Activated T-helper 1 cell treated with Interleukin-2 at 50 U/mL for 16 hours (primary cell): Measurements from ENCODE around the gene HEXD.
A peak's percentile ranks its signal among the peaks of the same experiment; 100 is the strongest.
"Not testable (repeated sequence)": the region's sequence is repeated elsewhere in the genome, so short reads cannot be mapped to it uniquely, and the experiment has no call there.

Experiments
- DNase-seq: peaks from one replicate; pipeline ENCODE4 v3.0.0-alpha.2; 2020; ENCODE audit warnings: low read depth

HEXD gene

GRCh38 chr17:82396601-82397435 is 21.3 kb upstream of the HEXD start:
- no peak for DNase-seq

GRCh38 chr17:82397449-82398335 is 20.5 kb upstream of the HEXD start:
- no peak for DNase-seq

- no peak for DNase-seq
Observed at GRCh38 chr17:82399041-82399441, 19.1 kb upstream of the HEXD start.

GRCh38 chr17:82399601-82400101 is 18.5 kb upstream of the HEXD start:
- DNase-seq, result no peak

DNA sequence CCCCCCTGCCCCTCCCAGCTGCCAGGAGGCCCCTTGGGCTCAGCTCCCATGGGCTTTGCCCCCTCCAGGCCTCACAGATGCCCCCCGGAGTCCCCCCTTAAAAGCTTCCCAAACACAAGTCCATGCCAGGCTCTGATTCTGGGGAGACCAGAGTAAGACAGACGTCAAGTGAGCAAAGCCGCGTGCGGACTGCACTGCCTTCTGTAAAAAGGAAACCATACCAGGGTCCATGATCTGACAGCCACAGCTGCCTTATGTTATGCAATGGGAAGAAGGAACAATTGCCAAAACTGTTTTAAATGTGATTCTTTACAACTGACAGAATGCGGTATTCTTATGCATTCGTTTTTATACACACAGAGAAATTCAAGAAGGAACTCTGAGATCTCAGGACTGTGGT is 17.9 kb upstream of the HEXD start:
- DNase-seq, result no peak

- peak; percentile 26 for DNase-seq
Observed at GRCh38 chr17:82400830-82401229, 17.3 kb upstream of the HEXD start.

DNA sequence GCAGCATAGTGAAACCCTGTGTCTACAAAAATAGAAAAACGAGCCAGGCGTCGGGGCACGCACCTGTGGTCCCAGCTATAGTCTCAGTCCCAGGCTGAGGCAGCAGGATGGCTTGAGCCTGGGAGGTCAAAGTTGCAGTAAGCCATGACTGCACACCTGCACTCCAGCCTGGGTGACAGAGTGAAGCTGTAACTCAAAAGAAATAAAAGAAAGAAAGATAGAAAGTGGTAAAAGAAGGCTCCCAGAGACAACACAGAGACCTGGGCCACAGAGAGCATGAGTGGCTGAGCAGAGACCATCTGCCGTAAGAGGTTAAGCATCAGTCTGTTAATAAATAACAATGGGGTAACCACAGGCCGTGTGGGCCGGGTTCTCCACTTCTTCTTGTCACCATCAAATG is 15.3 kb upstream of the HEXD start:
- no peak for DNase-seq

- DNase-seq, result no peak
Observed at GRCh38 chr17:82403662-82404660, 14.2 kb upstream of the HEXD start.

- DNase-seq, result no peak
Observed at GRCh38 chr17:82405051-82405450, 13.1 kb upstream of the HEXD start.

DNA sequence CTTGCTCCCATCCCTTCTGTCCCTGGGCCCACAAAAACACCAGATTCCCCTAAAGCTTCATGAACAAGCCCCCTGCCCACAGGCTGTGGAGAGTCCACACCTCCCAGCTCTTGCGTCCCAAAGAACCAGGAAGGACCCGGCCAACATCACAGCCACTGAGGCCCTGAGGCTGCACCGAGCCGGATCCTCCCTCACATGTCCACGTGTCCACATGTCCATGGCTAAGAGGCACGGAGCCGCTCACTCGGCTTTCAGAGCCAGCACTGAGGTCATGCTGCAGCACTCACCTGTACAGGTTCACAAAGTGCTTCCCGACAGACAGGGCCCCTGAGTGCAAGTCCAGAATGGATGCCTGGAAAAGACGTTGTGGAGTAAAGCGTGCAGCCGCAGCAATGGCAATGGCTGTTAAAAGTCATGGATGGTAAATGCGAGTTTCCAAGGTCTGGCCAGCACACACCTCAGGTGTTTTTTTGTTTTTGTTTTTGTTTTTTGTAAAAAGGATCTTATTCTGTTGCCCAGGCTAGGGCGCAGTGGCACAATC is 11.9 kb upstream of the HEXD start:
- DNase-seq, result no peak

DNA sequence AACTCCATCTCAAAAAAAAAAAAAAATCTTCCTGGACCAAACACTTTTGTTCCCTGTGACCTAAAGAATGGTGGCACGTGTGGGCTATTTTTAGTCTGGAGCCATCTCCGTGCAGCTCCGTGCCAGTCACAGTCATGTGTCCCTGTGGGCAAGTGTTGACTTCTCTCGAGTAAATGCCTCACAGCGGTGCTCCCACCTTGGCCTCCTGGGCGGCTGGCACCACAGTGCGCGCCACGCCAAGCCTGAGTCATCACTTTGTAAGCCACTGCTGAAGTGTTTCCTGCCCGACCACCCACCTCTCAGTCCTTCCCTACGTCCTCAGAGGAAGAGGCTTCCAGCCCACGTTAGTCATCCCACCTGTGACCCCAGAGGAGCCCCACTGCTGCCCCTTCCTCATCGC is 10.9 kb upstream of the HEXD start:
- DNase-seq, result no peak

DNA sequence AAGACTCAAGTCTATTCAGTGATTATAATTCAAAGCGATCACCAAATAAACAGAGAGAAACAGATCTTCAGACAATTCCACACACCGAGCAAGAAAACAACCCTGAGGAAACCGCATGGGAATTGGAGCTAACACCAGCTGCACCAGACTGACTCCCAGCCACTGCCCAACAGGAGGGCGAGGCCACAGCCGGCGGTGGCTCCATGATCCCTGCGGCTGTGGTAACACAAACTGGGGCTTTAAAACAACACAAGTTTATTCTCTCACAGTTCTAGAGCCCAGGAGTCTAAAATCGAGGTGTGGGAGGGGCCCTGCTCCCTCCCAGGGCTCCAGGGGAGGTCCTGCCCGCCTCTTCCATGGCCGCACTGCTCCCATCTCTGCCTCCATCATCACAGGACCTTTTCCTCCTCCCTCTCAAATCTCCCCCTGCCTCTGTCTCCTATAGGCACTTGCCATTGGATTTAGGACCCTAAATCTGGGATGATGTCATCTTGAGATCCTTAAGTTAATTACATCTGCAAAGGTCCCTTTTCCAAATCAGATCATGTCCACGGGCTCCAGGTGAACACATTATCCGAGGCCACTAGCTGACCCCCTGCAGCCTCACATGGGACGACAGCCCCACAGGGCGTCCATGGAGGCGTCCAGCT is 9.7 kb upstream of the HEXD start:
- DNase-seq, result no peak

DNA sequence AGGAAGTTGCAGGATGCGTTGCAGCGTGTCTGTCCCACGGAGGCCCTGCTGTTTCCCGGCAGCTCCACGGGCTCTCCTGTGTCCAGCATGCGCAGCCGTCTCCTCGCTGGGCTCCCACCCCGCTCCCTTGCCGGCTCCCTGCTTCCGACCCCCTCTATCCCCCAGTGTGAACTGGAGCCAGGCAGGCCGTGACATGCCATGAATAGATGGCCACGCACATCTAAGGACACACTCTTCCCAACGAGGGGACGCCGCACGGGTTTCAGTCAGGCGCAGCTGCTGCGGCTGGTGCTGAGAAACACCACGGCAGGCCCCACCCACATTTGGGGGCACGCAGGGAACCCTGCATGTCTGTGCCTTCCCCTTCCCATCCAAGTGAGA is 9.2 kb upstream of the HEXD start:
- no peak for DNase-seq

DNA sequence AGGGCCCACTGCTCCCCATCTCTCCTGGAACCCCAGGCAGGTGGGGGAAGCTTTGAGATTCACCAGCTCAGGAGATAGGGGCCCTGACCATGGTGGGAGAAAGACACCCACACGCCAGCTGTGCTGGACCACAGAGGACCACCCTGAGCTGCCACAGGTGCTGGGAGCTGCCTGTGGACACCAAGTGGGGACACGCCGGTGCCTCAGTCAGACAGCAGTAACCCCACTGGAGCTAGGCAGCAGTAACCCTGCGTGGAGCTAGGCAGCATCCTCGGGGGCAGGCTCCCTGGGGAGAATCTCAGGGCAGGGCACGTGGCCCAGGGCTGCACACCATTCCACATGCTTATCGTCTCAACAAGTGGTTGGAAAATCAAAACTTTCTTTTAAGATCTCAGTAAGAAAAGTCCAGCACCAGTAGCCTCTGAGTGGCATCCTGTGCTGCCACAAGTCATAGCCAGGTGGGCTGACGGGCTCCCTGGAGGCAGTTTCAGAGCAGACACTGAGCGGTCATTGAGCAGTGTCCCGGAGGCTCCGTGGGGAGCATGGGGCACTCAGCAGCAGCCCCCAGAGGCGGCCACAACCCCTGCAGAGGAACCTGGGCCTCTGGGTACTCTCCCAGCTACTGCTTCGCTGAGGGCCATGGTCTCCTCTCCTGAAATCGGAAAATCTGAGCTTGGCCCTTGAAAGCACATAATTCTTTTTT is 8.0 kb upstream of the HEXD start:
- no peak for DNase-seq

DNA sequence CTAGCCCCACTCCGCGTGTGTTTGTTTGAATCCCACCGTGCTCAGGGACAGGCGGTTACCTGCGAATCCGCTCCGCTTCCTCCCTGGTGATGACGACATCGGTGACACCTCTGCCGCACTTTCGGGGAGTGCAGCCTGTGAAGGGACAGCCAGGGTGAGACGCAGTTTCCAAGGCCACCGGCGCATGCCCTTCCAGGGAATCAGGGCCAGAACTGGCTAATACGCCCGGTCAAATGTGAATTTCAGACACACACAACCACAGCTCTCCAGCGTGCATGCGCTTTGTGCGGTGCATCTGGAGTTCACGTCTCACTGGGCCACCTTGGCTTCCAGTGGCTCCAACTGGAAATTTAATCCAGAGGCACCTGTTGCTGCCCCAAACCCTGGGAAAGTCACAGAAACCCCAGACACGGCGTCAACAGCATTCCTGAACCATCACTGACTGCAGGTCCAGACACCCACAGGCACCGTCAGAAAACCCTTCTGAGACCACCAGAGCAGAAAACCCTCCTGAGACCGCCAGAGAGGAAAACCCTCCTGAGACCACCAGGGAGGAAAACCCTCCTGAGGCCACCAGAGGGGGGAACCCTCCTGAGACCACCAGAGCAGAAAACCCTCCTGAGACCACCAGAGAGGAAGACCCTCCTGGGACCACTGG is 6.6 kb upstream of the HEXD start:
- DNase-seq, result no peak

GRCh38 chr17:82412081-82412480 is 6.1 kb upstream of the HEXD start:
- not testable (repeated sequence) for DNase-seq

GRCh38 chr17:82412535-82413520 is 5.3 kb upstream of the HEXD start:
- no peak for DNase-seq

GRCh38 chr17:82414548-82415281 is 3.4 kb upstream of the HEXD start:
- DNase-seq, result peak; percentile 46
